Measurements from ENCODE around the gene NOL9. TPM values are rescaled to one million over a fixed set of nuclear protein-coding genes. Genes with fewer than 3 reads are reported as not detected.

The NOL9 gene
- total RNA-seq, 2 donors from 2014 or later = 15.3 to 38.9 TPM

- Histone ChIP-seq H3K36me3 (no peaks in the 10 kb centered on the region), H3K27me3 (replicated peaks; ENCODE audit: insufficient read depth) (no peaks in the 10 kb centered on the region), H3K4me1 (ENCODE audit: control insufficient read depth in 1 of 2, low read depth in 2 of 2) (peaks cover 11 to 22% of the 10 kb centered on the region in 2 donors), H3K4me3 (no peak overlapping the region), H3K9me3 (no peaks in the 10 kb centered on the region), H3K27ac (no peak overlapping the region)
- DNase-seq (ENCODE audit: low spot score) (no peak), ATAC-seq (ENCODE audit: insufficient number of reproducible peaks, low FRiP score, low read depth) (no peak)
- TF ChIP-seq, protein P1, sequence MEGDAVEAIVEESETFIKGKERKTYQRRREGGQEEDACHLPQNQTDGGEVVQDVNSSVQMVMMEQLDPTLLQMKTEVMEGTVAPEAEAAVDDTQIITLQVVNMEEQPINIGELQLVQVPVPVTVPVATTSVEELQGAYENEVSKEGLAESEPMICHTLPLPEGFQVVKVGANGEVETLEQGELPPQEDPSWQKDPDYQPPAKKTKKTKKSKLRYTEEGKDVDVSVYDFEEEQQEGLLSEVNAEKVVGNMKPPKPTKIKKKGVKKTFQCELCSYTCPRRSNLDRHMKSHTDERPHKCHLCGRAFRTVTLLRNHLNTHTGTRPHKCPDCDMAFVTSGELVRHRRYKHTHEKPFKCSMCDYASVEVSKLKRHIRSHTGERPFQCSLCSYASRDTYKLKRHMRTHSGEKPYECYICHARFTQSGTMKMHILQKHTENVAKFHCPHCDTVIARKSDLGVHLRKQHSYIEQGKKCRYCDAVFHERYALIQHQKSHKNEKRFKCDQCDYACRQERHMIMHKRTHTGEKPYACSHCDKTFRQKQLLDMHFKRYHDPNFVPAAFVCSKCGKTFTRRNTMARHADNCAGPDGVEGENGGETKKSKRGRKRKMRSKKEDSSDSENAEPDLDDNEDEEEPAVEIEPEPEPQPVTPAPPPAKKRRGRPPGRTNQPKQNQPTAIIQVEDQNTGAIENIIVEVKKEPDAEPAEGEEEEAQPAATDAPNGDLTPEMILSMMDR (IDR thresholded peaks at IDR 0.05) = no peak
Observed at GRCh38 chr1:6509919-6510291, 44.4 kb downstream of the NOL9 start.

DNA sequence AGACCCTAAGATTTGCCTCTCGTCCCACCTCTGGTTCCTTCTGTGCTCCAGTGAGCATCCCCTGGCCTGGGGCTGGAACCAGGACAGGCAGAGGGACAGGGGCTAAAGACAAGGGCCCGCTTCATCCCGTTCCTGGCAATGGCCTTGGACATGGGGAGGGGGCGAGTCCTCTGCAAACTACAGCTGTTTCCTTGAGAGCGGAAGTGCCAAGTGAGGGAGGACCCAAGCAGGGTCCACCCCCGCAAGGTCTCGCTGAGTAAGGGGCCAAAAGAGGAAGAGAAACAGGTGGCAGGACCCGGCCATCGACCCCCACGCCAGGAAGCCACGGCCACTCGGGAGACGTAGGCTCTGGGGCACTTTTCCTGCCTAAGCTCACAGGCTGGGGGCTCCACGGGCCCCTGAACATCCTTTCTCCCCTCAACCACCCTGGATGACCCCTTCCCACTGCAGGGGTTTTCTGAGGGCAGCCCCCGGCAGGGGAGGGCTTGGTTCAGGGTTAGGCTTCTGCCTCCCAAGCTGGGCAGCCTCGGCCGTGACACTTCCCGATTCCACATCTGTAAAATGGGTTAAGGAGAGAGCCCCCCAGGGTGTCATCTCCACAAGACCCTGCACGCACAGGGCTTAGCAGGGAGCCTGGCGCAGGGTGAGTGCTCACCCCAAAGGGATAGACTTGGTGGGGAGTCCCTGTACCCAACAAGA is 44.9 kb downstream of the NOL9 start:
- TF ChIP-seq, protein P1 (IDR thresholded peaks at IDR 0.05) = no peak
- DNase-seq (ENCODE audit: low spot score) (no peak), ATAC-seq (ENCODE audit: insufficient number of reproducible peaks, low FRiP score, low read depth) (no peak)
- no peak overlapping the region for H3K27ac ChIP-seq
- no peak overlapping the region for H3K4me3 ChIP-seq
- no peaks in the 10 kb centered on the region for H3K36me3 ChIP-seq
- peaks cover 11 to 22% of the 10 kb centered on the region in 2 donors for H3K4me1 ChIP-seq (ENCODE audit: control insufficient read depth in 1 of 2, low read depth in 2 of 2)
- no peaks in the 10 kb centered on the region for H3K27me3 ChIP-seq (replicated peaks; ENCODE audit: insufficient read depth)
- no peaks in the 10 kb centered on the region for H3K9me3 ChIP-seq

GRCh38 chr1:6508816-6509189 is 45.5 kb downstream of the NOL9 start:
- no peaks in the 10 kb centered on the region for H3K36me3 ChIP-seq
- ATAC-seq (ENCODE audit: insufficient number of reproducible peaks, low FRiP score, low read depth) (no peak), DNase-seq (ENCODE audit: low spot score) (no peak)
- H3K27ac ChIP-seq = no peak overlapping the region
- H3K9me3 ChIP-seq = no peaks in the 10 kb centered on the region
- H3K4me3 ChIP-seq = no peak overlapping the region
- TF ChIP-seq, protein P1 (IDR thresholded peaks at IDR 0.05) = no peak
- H3K4me1 ChIP-seq (ENCODE audit: control insufficient read depth in 1 of 2, low read depth in 2 of 2) = peaks cover 11 to 21% of the 10 kb centered on the region in 2 donors
- no peaks in the 10 kb centered on the region for H3K27me3 ChIP-seq (replicated peaks; ENCODE audit: insufficient read depth)

DNA sequence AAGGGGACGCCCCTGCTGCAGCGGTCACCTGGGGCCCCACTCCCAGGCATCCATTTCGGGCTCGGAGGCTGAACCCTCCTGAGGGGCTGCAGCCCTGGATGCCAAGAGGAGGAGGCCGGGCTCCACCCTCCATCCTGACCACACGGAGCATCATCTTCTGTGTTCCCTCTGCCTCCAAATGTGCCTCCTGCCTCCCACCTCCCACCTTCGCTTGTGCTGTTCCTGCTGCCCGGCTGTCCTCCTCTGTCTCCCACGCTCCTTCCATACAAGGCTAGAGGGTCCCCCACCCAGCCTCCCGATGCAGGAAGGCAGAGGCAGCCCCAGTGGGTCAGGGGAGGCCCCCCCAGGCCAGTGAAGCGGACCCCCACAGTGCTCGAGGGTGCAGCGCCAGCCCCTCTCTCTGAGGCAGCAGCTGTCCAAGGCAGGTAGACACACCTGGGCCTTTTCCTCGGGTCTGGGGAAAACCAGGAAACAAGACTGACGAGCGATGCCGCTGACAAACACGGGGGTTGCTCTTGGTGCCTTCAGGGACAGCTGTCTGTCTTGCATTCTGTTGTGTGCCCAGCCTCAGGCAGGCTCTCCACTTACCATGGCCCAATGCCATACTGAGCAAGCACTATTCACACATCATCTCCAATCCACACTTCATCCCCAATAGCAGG is 46.0 kb downstream of the NOL9 start:
- no peaks in the 10 kb centered on the region for H3K36me3 ChIP-seq
- DNase-seq (ENCODE audit: low spot score) (no peak), ATAC-seq (ENCODE audit: insufficient number of reproducible peaks, low FRiP score, low read depth) (no peak)
- H3K27ac ChIP-seq = no peak overlapping the region
- TF ChIP-seq, protein P1 (IDR thresholded peaks at IDR 0.05) = no peak
- no peaks in the 10 kb centered on the region for H3K27me3 ChIP-seq (replicated peaks; ENCODE audit: insufficient read depth)
- no peak overlapping the region for H3K4me3 ChIP-seq
- H3K4me1 ChIP-seq (ENCODE audit: control insufficient read depth in 1 of 2, low read depth in 2 of 2) = peaks cover 9 to 16% of the 10 kb centered on the region in 2 donors
- H3K9me3 ChIP-seq = no peaks in the 10 kb centered on the region

GRCh38 chr1:6507461-6507911 is 46.8 kb downstream of the NOL9 start:
- no peaks in the 10 kb centered on the region for H3K36me3 ChIP-seq
- peaks cover 15 to 22% of the 10 kb centered on the region in 2 donors for H3K4me1 ChIP-seq (ENCODE audit: control insufficient read depth in 1 of 2, low read depth in 2 of 2)
- H3K27me3 ChIP-seq (replicated peaks; ENCODE audit: insufficient read depth) = no peaks in the 10 kb centered on the region
- no peak for ATAC-seq (ENCODE audit: insufficient number of reproducible peaks, low FRiP score, low read depth)
- H3K4me3 ChIP-seq = no peak overlapping the region
- no peak overlapping the region for H3K27ac ChIP-seq
- no peak for DNase-seq (ENCODE audit: low spot score)
- H3K9me3 ChIP-seq = no peaks in the 10 kb centered on the region
- TF ChIP-seq, protein P1 (IDR thresholded peaks at IDR 0.05) = no peak

Data from thoracic aorta (tissue), 2 donors.